ENCODE data around the gene GDAP2.

The GDAP2 gene

DNA sequence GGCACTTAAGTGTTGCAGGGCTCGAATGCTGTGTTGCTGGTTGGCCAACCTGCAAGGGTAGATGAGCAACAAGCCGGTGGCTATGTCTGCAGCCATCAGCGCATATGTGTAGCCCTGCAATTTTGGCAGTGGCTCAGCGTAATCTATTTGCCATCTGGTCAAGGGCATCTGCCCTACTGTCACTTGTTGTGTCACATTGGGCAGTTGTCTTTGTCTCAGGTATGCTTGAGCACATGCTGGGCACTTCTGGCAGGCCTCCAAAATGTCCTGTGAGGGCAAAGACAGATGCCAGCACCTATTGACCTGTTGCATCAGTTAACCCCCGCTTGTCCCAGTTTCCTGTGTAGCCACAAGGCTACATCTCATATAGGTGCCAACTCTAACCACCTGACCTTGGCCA, 111.8 kb downstream of the GDAP2 start:
- no peak overlapping the region for H3K4me3 ChIP-seq (ENCODE audit: low read depth, low read length)

DNA sequence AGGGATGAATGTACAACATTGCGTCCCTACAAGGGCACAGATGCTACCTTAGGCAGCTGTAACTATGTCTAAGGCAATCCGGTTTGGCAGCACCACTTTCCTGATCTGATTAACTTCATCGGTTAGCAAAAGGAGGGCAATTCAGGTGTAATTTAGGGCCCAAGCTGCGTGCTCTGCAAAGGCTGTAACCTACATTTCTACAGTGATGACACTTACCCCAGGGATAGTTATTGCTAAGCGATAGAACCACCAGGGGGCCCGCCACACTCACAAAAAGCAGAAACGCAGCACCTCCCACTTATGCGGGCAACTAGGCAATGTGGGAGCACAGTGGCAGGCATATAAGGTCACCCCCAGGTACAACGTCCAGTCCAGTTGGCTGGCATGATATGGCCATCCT, 113.5 kb downstream of the GDAP2 start:
- H3K4me1 ChIP-seq, result no peaks in the 10 kb centered on the region
- no peaks in the 10 kb centered on the region for H3K79me2 ChIP-seq
- no peak for TF ChIP-seq CTCF (IDR thresholded peaks at IDR 0.05)
- no peaks in the 10 kb centered on the region for H3K9me3 ChIP-seq (ENCODE audit: control insufficient read depth, low read length)
- no peak overlapping the region for H2AFZ ChIP-seq
- no peak overlapping the region for H3K9ac ChIP-seq
- no peaks in the 10 kb centered on the region for H3K27me3 ChIP-seq (ENCODE audit: control insufficient read depth, insufficient read depth, low read length)
- no peak overlapping the region for H3K4me3 ChIP-seq (ENCODE audit: low read depth, low read length)
- H3K27ac ChIP-seq, result no peak overlapping the region
- no peak overlapping the region for H3K4me2 ChIP-seq (ENCODE audit: low read length)
- H3K36me3 ChIP-seq (ENCODE audit: control insufficient read depth, insufficient read depth, low read length), result no peaks in the 10 kb centered on the region

More for the DNA sequence above, 111.8 kb downstream of the GDAP2 start:
- no peaks in the 10 kb centered on the region for H3K4me1 ChIP-seq
- H2AFZ ChIP-seq, result no peak overlapping the region
- no peak overlapping the region for H3K4me2 ChIP-seq (ENCODE audit: low read length)
- H3K9ac ChIP-seq, result no peak overlapping the region
- no peak for TF ChIP-seq CTCF (IDR thresholded peaks at IDR 0.05)
- H3K79me2 ChIP-seq, result no peaks in the 10 kb centered on the region
- H3K27ac ChIP-seq, result no peak overlapping the region
- H3K9me3 ChIP-seq (ENCODE audit: control insufficient read depth, low read length), result no peaks in the 10 kb centered on the region
- no peaks in the 10 kb centered on the region for H3K27me3 ChIP-seq (ENCODE audit: control insufficient read depth, insufficient read depth, low read length)
- H3K36me3 ChIP-seq (ENCODE audit: control insufficient read depth, insufficient read depth, low read length), result no peaks in the 10 kb centered on the region

DNA sequence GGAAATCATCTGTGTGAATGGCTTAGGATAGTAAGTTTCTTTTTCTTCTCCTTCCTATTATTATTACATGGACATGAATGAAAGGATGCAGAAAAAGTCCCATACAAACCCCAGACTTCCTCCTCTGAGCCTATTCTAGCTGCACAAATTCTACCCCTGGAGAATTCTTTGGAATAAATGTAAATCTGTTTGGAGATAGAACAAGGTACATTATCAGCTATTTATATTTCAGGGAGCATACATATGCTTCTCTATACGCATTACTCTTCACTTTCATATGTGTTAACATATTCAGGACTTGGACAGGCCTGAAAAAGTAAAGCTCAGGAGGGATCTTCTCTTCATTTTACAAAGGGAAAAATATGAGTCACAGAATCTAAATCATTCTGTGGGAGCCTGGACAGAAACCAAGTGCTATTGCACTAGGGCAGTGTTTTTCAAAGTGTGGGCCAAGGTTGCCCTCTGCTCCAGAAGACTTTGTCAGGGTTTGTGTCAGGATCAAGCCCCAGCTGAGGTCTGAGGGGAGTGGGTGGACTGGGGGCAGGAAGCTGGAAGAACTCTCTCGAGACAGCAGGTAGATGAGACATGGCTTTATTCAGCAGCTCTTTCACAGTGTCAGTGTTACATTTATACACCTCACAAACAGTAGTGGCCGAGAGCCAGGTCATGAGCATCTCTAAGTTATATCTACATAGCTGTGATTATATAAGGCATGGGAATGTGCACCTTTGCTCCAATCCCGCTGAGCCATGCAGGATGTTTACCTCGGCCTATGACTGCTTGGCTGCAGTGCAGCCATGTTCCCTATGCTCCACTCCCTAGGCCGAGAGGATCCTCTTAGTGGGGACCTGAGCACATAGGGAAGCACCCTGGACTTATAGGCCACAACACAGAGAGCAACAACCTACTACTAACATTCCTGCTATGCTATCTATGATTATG, 114.3 kb downstream of the GDAP2 start:
- Histone ChIP-seq H3K4me3 (ENCODE audit: low read depth, low read length) (no peak overlapping the region), H3K9ac (no peak overlapping the region)

More for the DNA sequence above, 114.3 kb downstream of the GDAP2 start:
- H3K79me2 ChIP-seq, result no peaks in the 10 kb centered on the region
- H3K36me3 ChIP-seq (ENCODE audit: control insufficient read depth, insufficient read depth, low read length), result no peaks in the 10 kb centered on the region
- no peak overlapping the region for H2AFZ ChIP-seq
- no peaks in the 10 kb centered on the region for H3K4me1 ChIP-seq
- TF ChIP-seq CTCF (IDR thresholded peaks at IDR 0.05), result no peak
- H3K27ac ChIP-seq, result no peak overlapping the region
- no peaks in the 10 kb centered on the region for H3K27me3 ChIP-seq (ENCODE audit: control insufficient read depth, insufficient read depth, low read length)
- H3K4me2 ChIP-seq (ENCODE audit: low read length), result no peak overlapping the region
- no peaks in the 10 kb centered on the region for H3K9me3 ChIP-seq (ENCODE audit: control insufficient read depth, low read length)

Measured in parathyroid adenoma (tissue), 2 donors.